Panc1 (cell line): Measurements from ENCODE around the gene OVOL1. TPM values are rescaled to one million over a fixed set of nuclear protein-coding genes. Genes with fewer than 3 reads are reported as not detected.

ENCODE experiments used
- ATAC-seq: fragments of 200-7000 bp; cut with Tn5 transposase; 2 replicates; pipeline ENCODE4 v1.9.1; 2020; ENCODE audit warnings: mild to moderate bottlenecking, moderate library complexity
- BruUV-seq: library from RNA; stranded (reverse); fragments of 400-500 nt; replicated peaks from 2 replicates; lab custom pipeline; 2021; lab: Mats Ljungman, UMichigan
- CTCF ChIA-PET: fragments of 300-600 bp; sonication (Branson Sonifier 250); formaldehyde crosslinking; loops from one replicate; lab custom pipeline; 2022; ENCODE audit warnings: antibody characterized with exemption; lab: Charles Lee
- POLR2A ChIA-PET: fragments of 300-600 bp; sonication (Branson Sonifier 250); formaldehyde crosslinking; loops from one replicate; lab custom pipeline; 2022; ENCODE audit warnings: antibody characterized with exemption; lab: Charles Lee
- DNase-seq: peaks from one replicate; pipeline ENCODE4 v3.0.0-alpha.2; 2010; ENCODE audit warnings: low read depth, low spot score
- H3K27ac ChIP-seq: 2 replicates; pipeline ENCODE4 v1.5.1; 2011; ENCODE audit warnings: mild to moderate bottlenecking, low read length, inconsistent platforms
- H3K27me3 ChIP-seq: fragments of 200-500 bp; sonication (Bioruptor generic); 2 replicates; pipeline ENCODE4 v1.6.0; 2014; ENCODE audit warnings: low read length, inconsistent platforms; ENCODE audit not compliant: control insufficient read depth, insufficient read depth
- H3K36me3 ChIP-seq: fragments of 200-500 bp; sonication (Bioruptor generic); 2 replicates; pipeline ENCODE4 v1.5.1; 2014; ENCODE audit warnings: inconsistent platforms, mild to moderate bottlenecking, low read length, moderate library complexity; ENCODE audit not compliant: control insufficient read depth, insufficient read depth
- H3K4me1 ChIP-seq: 2 replicates; pipeline ENCODE4 v1.5.1; 2011; ENCODE audit warnings: inconsistent platforms, mild to moderate bottlenecking, low read length, moderate library complexity; ENCODE audit not compliant: control insufficient read depth, insufficient read depth
- H3K4me3 ChIP-seq, 2 experiments: 2 replicates each; pipeline ENCODE4 v1.5.1; 2011 to 2012; ENCODE audit warnings: low read depth in 2 of 2, low read length in 2 of 2, mild to moderate bottlenecking in 2 of 2, inconsistent platforms in 1 of 2, moderate library complexity in 1 of 2
- H3K9me3 ChIP-seq: fragments of 200-500 bp; sonication (Bioruptor generic); 2 replicates; pipeline ENCODE4 v1.5.1; 2014; ENCODE audit warnings: low read depth, mild to moderate bottlenecking, inconsistent platforms, low read length, moderate library complexity; ENCODE audit not compliant: control insufficient read depth, insufficient read depth
- CTCF ChIP-seq: fragments of 450-650 bp; IDR thresholded peaks from 2 replicates; pipeline ENCODE4 v1.5.1; 2017; ENCODE audit warnings: mild to moderate bottlenecking
- POLR2AphosphoS5 ChIP-seq: IDR thresholded peaks from 2 replicates; pipeline ENCODE4 v1.6.1; 2012; ENCODE audit warnings: mild to moderate bottlenecking, low read depth, low read length, moderate library complexity
- REST ChIP-seq, 2 experiments: IDR thresholded peaks; 2 replicates each; pipeline ENCODE4 v1.6.1; 2011 to 2012; ENCODE audit warnings: low read depth in 2 of 2, control low read depth in 1 of 2, low read length in 1 of 2, mild to moderate bottlenecking in 1 of 2, moderate library complexity in 1 of 2; ENCODE audit not compliant: insufficient read depth in 1 of 2
- SIN3A ChIP-seq: IDR thresholded peaks from 2 replicates; pipeline ENCODE4 v1.6.1; 2012; ENCODE audit warnings: low read depth, mild to moderate bottlenecking, low read length, moderate library complexity, borderline replicate concordance; ENCODE audit not compliant: insufficient read depth
- TCF7L2 ChIP-seq: IDR thresholded peaks from 2 replicates; pipeline ENCODE4 v1.6.1; 2011; ENCODE audit warnings: mild to moderate bottlenecking, low read depth, low read length, inconsistent platforms
- in situ Hi-C: cut with HindIII; loops from 2 replicates; pipeline ENCODE4 v1.10.0; 2016; ENCODE audit warnings: low sequenced_read_pairs, low pct_unique_long_range_greater_than_20kb
- intact Hi-C: fragments of 100-400 bp; cut with micrococcal nuclease; formaldehyde crosslinking; loops from one replicate; pipeline ENCODE4 v1.10.0; 2022; ENCODE audit not compliant: unreplicated experiment
- total RNA-seq: library from RNA; stranded (reverse); gene quantifications from one replicate; pipeline ENCODE4 v1.2.1, GENCODE V29; 2021; ENCODE audit not compliant: unreplicated experiment

OVOL1 gene
- total RNA-seq, 1 experiment from 2014 or later, result 0.23 TPM

GRCh38 chr11:65774525-65775306, 12.1 kb upstream of the OVOL1 start:
- no peak for DNase-seq
- Histone ChIP-seq H3K9me3 (no peaks in the 10 kb centered on the region), H3K27me3 (no peaks in the 10 kb centered on the region), H3K27ac (no peak overlapping the region), H3K4me1 (peaks cover 9% of the 10 kb centered on the region), H3K36me3 (peaks cover 3% of the 10 kb centered on the region; the same call in 1 of the 2 replicates), H3K4me3 (no peak overlapping the region)
- CTCF ChIA-PET, result interaction anchor here (0.8 kb wide), 1 partner anchor 59 kb away, joined by 3 read pairs; no protein-coding TSS in a partner anchor
- intact Hi-C loops (no loop called here), in situ Hi-C loops (no loop called here)
- BruUV-seq, result TSS peak; percentile 19
- no peak for ATAC-seq
- TF ChIP-seq TCF7L2 (no peak), SIN3A (no peak), REST (IDR thresholded peaks at IDR 0.05; ENCODE audit: insufficient read depth in 1 of 2, low read depth in 2 of 2, low read length in 1 of 2) (no peak), CTCF (no peak), POLR2AphosphoS5 (no peak)
- POLR2A ChIA-PET, result no interaction called here

- intact Hi-C loops (no loop called here), in situ Hi-C loops (no loop called here)
- H3K9me3 ChIP-seq, result no peaks in the 10 kb centered on the region
- H3K4me3 ChIP-seq, result no peak overlapping the region
- no TSS peak for BruUV-seq
- peaks cover 3% of the 10 kb centered on the region; the same call in 1 of the 2 replicates for H3K36me3 ChIP-seq
- no peaks in the 10 kb centered on the region for H3K27me3 ChIP-seq
- no peak overlapping the region for H3K27ac ChIP-seq
- ChIA-PET POLR2A (no interaction called here), CTCF (interaction anchor here (0.7 kb wide), 1 partner anchor 14 kb away, joined by 3 read pairs; no protein-coding TSS in a partner anchor)
- no peak for DNase-seq
- peaks cover 10% of the 10 kb centered on the region for H3K4me1 ChIP-seq
- no peak for TF ChIP-seq TCF7L2
- no peak for ATAC-seq
Observed at GRCh38 chr11:65776196-65776595, 10.7 kb upstream of the OVOL1 start.

- intact Hi-C loops (no loop called here), in situ Hi-C loops (no loop called here)
- TF ChIP-seq POLR2AphosphoS5, result no peak
- no peak for TF ChIP-seq SIN3A
- TF ChIP-seq TCF7L2, result no peak
- no peak for TF ChIP-seq CTCF
- TF ChIP-seq REST (IDR thresholded peaks at IDR 0.05; ENCODE audit: insufficient read depth in 1 of 2, low read depth in 2 of 2, low read length in 1 of 2), result no peak
- peaks cover 10% of the 10 kb centered on the region for H3K4me1 ChIP-seq
- H3K9me3 ChIP-seq, result no peaks in the 10 kb centered on the region
- BruUV-seq, result TSS peak; percentile 28
- ChIA-PET CTCF (interaction anchor here (0.6 to 0.7 kb wide), 2 partner anchors 13 to 63 kb away, joined by 3 to 6 read pairs; no protein-coding TSS in a partner anchor), POLR2A (no interaction called here)
- no peak for ATAC-seq
- peaks cover 3% of the 10 kb centered on the region; the same call in 1 of the 2 replicates for H3K36me3 ChIP-seq
- no peak overlapping the region for H3K27ac ChIP-seq
- no peak overlapping the region for H3K4me3 ChIP-seq
- no peak for DNase-seq
- no peaks in the 10 kb centered on the region for H3K27me3 ChIP-seq
Observed at GRCh38 chr11:65776710-65777141, 10.1 kb upstream of the OVOL1 start.
